ENCODE results near the gene AMELX.

GRCh38 chrX:11285651-11286050, 7.6 kb upstream of the AMELX start:
- no peak for TF ChIP-seq CTCF (IDR thresholded peaks at IDR 0.05)
- TF ChIP-seq POLR2AphosphoS5 (IDR thresholded peaks at IDR 0.05), result no peak
